HEK293T (cell line): ENCODE data around the gene NCOA7.

Experiments used
- CTCF ChIA-PET: fragments of 350-600 bp; formaldehyde crosslinking; extraction: SDS; loops from one replicate; lab custom pipeline; 2021; ENCODE audit warnings: antibody characterized with exemption, inconsistent platforms; lab: Yijun Ruan, JAX
- POLR2A ChIA-PET: fragments of 350-600 bp; formaldehyde crosslinking; extraction: SDS; loops from one replicate; lab custom pipeline; 2020; ENCODE audit warnings: antibody characterized with exemption, inconsistent platforms; lab: Yijun Ruan, JAX
- DNase-seq: peaks from one replicate; pipeline ENCODE4 v3.0.0; 2012; ENCODE audit warnings: mixed read lengths; ENCODE audit errors: extremely low spot score
- ARNT ChIP-seq: fragments of 450-650 bp; IDR thresholded peaks from 2 replicates; pipeline ENCODE4 v1.6.1; 2017; ENCODE audit warnings: mild to moderate bottlenecking
- BHLHE40 ChIP-seq: fragments of 450-650 bp; IDR thresholded peaks from 2 replicates; pipeline ENCODE4 v1.6.1; 2016; ENCODE audit warnings: mild to moderate bottlenecking, moderate library complexity, borderline replicate concordance
- CTBP1 ChIP-seq: fragments of 450-650 bp; IDR thresholded peaks from 2 replicates; pipeline ENCODE4 v1.6.1; 2016; ENCODE audit warnings: borderline replicate concordance
- ELF4 ChIP-seq: fragments of 450-650 bp; IDR thresholded peaks from 2 replicates; pipeline ENCODE4 v1.6.1; 2017; ENCODE audit warnings: antibody characterized with exemption
- FOXA1 ChIP-seq: fragments of 450-650 bp; IDR thresholded peaks from 2 replicates; pipeline ENCODE4 v1.6.1; 2016; ENCODE audit warnings: mild to moderate bottlenecking
- FOXK2 ChIP-seq: fragments of 450-650 bp; IDR thresholded peaks from 2 replicates; pipeline ENCODE4 v1.6.1; 2016; ENCODE audit warnings: mild to moderate bottlenecking
- FOXM1 ChIP-seq: fragments of 450-650 bp; IDR thresholded peaks from 2 replicates; pipeline ENCODE4 v1.6.1; 2017; ENCODE audit warnings: mild to moderate bottlenecking, borderline replicate concordance
- HDGF ChIP-seq: fragments of 450-650 bp; IDR thresholded peaks from 2 replicates; pipeline ENCODE4 v1.6.1; 2017; ENCODE audit warnings: antibody characterized with exemption, borderline replicate concordance
- L3MBTL2 ChIP-seq: fragments of 450-650 bp; conservative IDR thresholded peaks from 2 replicates; pipeline ENCODE4 v1.6.1; 2016; ENCODE audit warnings: mild to moderate bottlenecking
- LEF1 ChIP-seq: fragments of 450-650 bp; IDR thresholded peaks from 2 replicates; pipeline ENCODE4 v1.6.1; 2017; ENCODE audit warnings: mild to moderate bottlenecking, borderline replicate concordance
- NFRKB ChIP-seq: fragments of 450-650 bp; IDR thresholded peaks from 2 replicates; pipeline ENCODE4 v1.6.1; 2016; ENCODE audit warnings: mild to moderate bottlenecking, moderate library complexity
- PKNOX1 ChIP-seq: fragments of 450-650 bp; IDR thresholded peaks from 2 replicates; pipeline ENCODE4 v1.6.1; 2016
- SP1 ChIP-seq: fragments of 450-650 bp; IDR thresholded peaks from 2 replicates; pipeline ENCODE4 v1.6.1; 2017
- SUZ12 ChIP-seq: fragments of 450-650 bp; IDR thresholded peaks from 2 replicates; pipeline ENCODE4 v1.6.1; 2016; ENCODE audit warnings: mild to moderate bottlenecking
- TARDBP ChIP-seq: fragments of 450-650 bp; IDR thresholded peaks from 2 replicates; pipeline ENCODE4 v1.6.1; 2016
- ZNF384 ChIP-seq: fragments of 450-650 bp; IDR thresholded peaks from 2 replicates; pipeline ENCODE4 v1.6.1; 2016

The NCOA7 gene

GRCh38 chr6:125923366-125923877 lies 132.7 kb downstream of the NCOA7 start:
- TF ChIP-seq LEF1 (no peak), FOXA1 (no peak), ZNF384 (no peak), HDGF (no peak), BHLHE40 (no peak), PKNOX1 (no peak), L3MBTL2 (no peak), FOXK2 (no peak), SUZ12 (no peak), CTBP1 (no peak), ELF4 (no peak), FOXM1 (no peak)
- ChIA-PET CTCF (interaction anchor here (0.7 to 1.2 kb wide), 2 partner anchors 17 to 33 kb away, joined by 3 read pairs; partner anchors contain the start of gene HINT3), POLR2A (no interaction called here)
- DNase-seq, result no peak

DNA sequence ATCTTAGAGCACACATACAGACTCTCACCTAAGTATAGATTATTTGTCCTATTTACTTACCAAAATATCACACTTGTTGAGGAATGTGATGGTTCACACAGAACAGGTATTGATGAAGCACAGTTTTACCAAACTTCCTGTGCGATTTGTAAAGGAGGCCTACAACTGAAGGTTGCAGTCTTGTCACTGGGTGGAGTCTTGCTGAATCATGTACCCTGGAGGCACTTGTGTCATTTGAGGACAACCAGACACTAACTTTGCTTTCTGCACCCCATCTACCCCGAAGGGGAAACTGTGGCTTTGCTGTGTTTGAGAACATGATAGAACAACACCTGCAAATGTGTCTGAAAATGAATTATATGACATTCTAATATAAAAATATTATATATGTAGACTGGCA lies 133.4 kb downstream of the NCOA7 start:
- ChIA-PET CTCF (interaction anchor here (0.9 to 1.2 kb wide), 2 partner anchors 10 to 18 kb away, joined by 3 to 5 read pairs; no protein-coding TSS in a partner anchor), POLR2A (no interaction called here)
- TF ChIP-seq SP1 (no peak), ZNF384 (no peak), TARDBP (no peak), NFRKB (no peak), SUZ12 (no peak), FOXA1 (no peak), CTBP1 (no peak), PKNOX1 (no peak), ARNT (no peak), FOXK2 (no peak), LEF1 (no peak), ELF4 (no peak), L3MBTL2 (no peak), HDGF (no peak), BHLHE40 (no peak), FOXM1 (no peak)
- no peak for DNase-seq

DNA sequence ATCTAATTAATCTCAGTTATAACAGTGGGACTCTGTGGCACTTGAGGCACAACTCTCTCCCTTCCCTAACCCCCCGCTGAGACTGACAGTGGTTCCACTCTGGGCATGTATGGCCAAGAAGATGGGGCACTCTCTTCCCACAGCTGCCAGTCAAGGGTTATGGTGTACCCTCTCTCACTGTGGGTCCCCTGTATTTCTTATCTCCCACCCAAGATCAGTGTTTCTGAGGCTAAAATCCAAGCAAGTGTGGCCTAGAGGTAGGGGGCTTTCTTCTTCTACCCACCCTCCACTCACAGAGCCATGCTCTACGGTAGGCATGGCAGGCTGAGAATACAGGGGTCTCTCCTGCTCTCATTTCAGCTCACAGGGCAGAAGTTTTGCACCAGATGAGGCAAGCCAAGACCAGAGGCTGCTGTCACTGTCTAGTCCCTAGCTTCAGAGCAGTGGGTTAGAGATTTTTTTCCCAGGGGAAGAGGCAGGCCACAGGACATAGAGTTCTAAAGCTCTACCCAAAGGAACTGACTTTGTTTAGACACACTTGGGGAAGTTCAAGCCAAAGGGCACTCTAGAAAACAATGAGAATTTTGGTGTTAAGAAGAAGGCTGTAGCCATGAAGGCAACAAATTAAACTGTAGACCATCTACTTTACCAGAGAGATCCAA lies 134.1 kb downstream of the NCOA7 start:
- ChIA-PET CTCF (interaction anchor here (0.9 kb wide), 1 partner anchor 11 kb away, joined by 5 read pairs; no protein-coding TSS in a partner anchor), POLR2A (interaction anchor here (1.8 kb wide), 1 partner anchor 32 kb away, joined by 7 read pairs; the partner anchor contains the start of gene HINT3)
- DNase-seq, result no peak
- no peak for TF ChIP-seq BHLHE40
- no peak for TF ChIP-seq HDGF
- no peak for TF ChIP-seq FOXA1
- TF ChIP-seq LEF1, result no peak
- TF ChIP-seq NFRKB, result no peak
- no peak for TF ChIP-seq FOXK2
- no peak for TF ChIP-seq L3MBTL2
- TF ChIP-seq FOXM1, result no peak
- TF ChIP-seq ARNT, result no peak
- no peak for TF ChIP-seq PKNOX1

DNA sequence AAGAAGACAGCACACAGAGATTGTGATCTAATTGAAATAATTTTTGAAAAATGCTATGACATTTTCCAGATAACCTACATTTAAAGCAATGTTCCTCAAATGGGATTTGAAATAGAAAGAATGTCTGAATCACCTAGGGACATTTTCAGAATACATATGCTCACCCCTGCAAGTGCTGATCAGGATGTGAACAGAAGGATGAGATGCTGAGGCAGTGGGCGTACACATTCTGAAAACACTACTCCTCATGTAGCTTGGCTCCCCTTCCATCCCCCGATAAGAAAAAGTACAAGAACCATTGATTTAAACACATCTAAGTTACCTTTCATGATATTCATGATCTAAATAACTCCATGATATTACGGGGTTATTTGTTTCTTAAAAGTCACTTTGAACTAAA lies 136.0 kb downstream of the NCOA7 start:
- ChIA-PET POLR2A (no interaction called here), CTCF (no interaction called here)
- DNase-seq, result no peak

GRCh38 chr6:125927761-125928160 lies 137.0 kb downstream of the NCOA7 start:
- ChIA-PET CTCF (interaction anchor here (0.5 kb wide), 1 partner anchor 44 kb away, joined by 3 read pairs; no protein-coding TSS in a partner anchor), POLR2A (no interaction called here)
- no peak for DNase-seq
- TF ChIP-seq L3MBTL2, result no peak
- TF ChIP-seq CTBP1, result no peak
- no peak for TF ChIP-seq SP1
- TF ChIP-seq NFRKB, result no peak
- no peak for TF ChIP-seq PKNOX1
- TF ChIP-seq FOXM1, result no peak
- TF ChIP-seq LEF1, result no peak
- no peak for TF ChIP-seq FOXK2
- no peak for TF ChIP-seq ELF4
- no peak for TF ChIP-seq ARNT
- no peak for TF ChIP-seq FOXA1
- no peak for TF ChIP-seq BHLHE40
- no peak for TF ChIP-seq ZNF384
- no peak for TF ChIP-seq HDGF
- no peak for TF ChIP-seq TARDBP
- TF ChIP-seq SUZ12, result no peak

More for the DNA sequence above, 136.0 kb downstream of the NCOA7 start:
- TF ChIP-seq L3MBTL2, result no peak
- no peak for TF ChIP-seq PKNOX1
- TF ChIP-seq ELF4, result no peak
- TF ChIP-seq NFRKB, result no peak
- no peak for TF ChIP-seq LEF1
- TF ChIP-seq BHLHE40, result no peak
- no peak for TF ChIP-seq TARDBP
